ENCODE measurements around the gene ADRA2C. TPM values are rescaled to one million over a fixed set of nuclear protein-coding genes. Genes with fewer than 3 reads are reported as not detected.

ADRA2C gene
- total RNA-seq, 1 experiment from 2014 or later = not detected

DNA sequence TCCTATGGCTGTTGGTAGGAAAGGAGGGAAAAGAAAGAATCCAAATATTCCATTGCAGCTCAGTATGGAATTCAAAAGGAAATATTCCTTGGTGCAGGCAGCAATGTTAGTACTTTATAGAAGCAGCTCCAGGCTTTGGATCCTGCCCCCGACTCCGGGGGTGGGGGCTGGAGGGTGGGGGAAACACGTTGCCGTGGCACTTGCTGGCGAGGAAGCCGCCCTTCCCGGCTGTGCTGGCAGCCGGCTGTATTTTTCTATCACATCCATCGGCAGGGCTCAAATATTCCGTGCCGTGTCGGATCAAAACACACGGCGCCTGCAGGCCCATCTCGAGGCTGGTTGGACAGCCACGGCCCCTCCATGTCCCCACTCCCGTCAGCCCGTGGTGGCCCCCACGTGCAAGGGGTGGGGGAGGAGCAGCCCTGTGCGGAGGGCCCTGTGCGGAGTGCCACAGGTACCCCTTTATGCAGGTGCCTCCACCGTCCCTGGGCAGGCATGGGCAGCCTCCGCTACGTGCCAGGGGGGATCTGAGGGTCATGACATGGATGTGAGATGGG lies 5.8 kb downstream of the ADRA2C start:
- H4K20me1 ChIP-seq (ENCODE audit: low read length) = no peaks in the 10 kb centered on the region
- no peak overlapping the region for H3K4me2 ChIP-seq (ENCODE audit: low read length)
- POLR2A ChIA-PET (ENCODE audit: unreplicated experiment) = no interaction called here
- intact Hi-C loops (cut with micrococcal nuclease) = no loop called here
- TF ChIP-seq CTCF (conservative IDR thresholded peaks at IDR 0.05; ENCODE audit: low read depth, low read length) (no peak), EZH2 (IDR thresholded peaks at IDR 0.05; ENCODE audit: low read length, unreplicated experiment) (no peak), EZH2phosphoT487 (IDR thresholded peaks at IDR 0.05; ENCODE audit: borderline replicate concordance, low read length) (no peak)
- H3F3A ChIP-seq (ENCODE audit: low read length, unreplicated experiment) = no peaks in the 10 kb centered on the region
- CTCF ChIA-PET = no interaction called here
- H3K36me3 ChIP-seq (ENCODE audit: low read depth, low read length) = no peaks in the 10 kb centered on the region
- no peaks in the 10 kb centered on the region for H3K9me2 ChIP-seq (replicated peaks; ENCODE audit: low read length)
- ATAC-seq (no peak), DNase-seq (no peak)
- H3K9ac ChIP-seq (ENCODE audit: low read length) = no peak overlapping the region
- no peaks in the 10 kb centered on the region for H3K9me3 ChIP-seq (ENCODE audit: low read length)
- peaks cover 14% of the 10 kb centered on the region for H3K27me3 ChIP-seq (ENCODE audit: low read length)
- H3K4me3 ChIP-seq (ENCODE audit: low read length) = no peak overlapping the region
- H3K4me1 ChIP-seq (ENCODE audit: insufficient read depth, low read length) = no peaks in the 10 kb centered on the region
- no TSS peak for BruUV-seq (replicated peaks)
- no peak overlapping the region for H2AFZ ChIP-seq (ENCODE audit: low read length)
- no peak overlapping the region for H3K27ac ChIP-seq (ENCODE audit: low read length)
- H3K79me2 ChIP-seq (ENCODE audit: low read length) = no peaks in the 10 kb centered on the region

DNA sequence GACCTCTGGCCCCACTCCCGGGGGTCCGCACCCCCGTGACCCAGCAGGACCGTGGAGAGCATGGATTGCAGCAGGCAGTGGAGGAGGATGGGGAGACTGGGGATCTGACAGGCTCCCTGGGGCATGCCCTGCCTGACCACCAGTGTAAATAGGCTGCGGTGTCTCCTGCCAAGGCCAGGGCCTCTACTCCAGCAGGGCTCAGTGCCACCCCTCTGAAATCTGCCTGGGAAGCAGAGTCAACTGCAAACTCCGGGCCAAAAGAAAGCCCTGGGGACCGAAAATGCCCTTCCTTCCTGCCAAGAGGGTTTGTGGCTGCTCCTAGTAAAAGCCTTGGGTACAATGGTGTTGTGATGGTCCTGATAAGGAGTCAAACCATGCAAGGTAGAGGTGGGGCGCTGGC lies 6.4 kb downstream of the ADRA2C start:
- no peak overlapping the region for H3K27ac ChIP-seq (ENCODE audit: low read length)
- H3K9me3 ChIP-seq (ENCODE audit: low read length) = no peaks in the 10 kb centered on the region
- BruUV-seq (replicated peaks) = no TSS peak
- ATAC-seq (no peak), DNase-seq (no peak)
- peaks cover 12% of the 10 kb centered on the region for H3K27me3 ChIP-seq (ENCODE audit: low read length)
- no peaks in the 10 kb centered on the region for H3K4me1 ChIP-seq (ENCODE audit: insufficient read depth, low read length)
- no peaks in the 10 kb centered on the region for H3F3A ChIP-seq (ENCODE audit: low read length, unreplicated experiment)
- no peak overlapping the region for H3K9ac ChIP-seq (ENCODE audit: low read length)
- no peak overlapping the region for H3K4me2 ChIP-seq (ENCODE audit: low read length)
- intact Hi-C loops (cut with micrococcal nuclease) = no loop called here
- POLR2A ChIA-PET (ENCODE audit: unreplicated experiment) = no interaction called here
- no peak overlapping the region for H2AFZ ChIP-seq (ENCODE audit: low read length)
- H3K36me3 ChIP-seq (ENCODE audit: low read depth, low read length) = no peaks in the 10 kb centered on the region
- H3K9me2 ChIP-seq (replicated peaks; ENCODE audit: low read length) = no peaks in the 10 kb centered on the region
- TF ChIP-seq EZH2 (IDR thresholded peaks at IDR 0.05; ENCODE audit: low read length, unreplicated experiment) = no peak
- TF ChIP-seq EZH2phosphoT487 (IDR thresholded peaks at IDR 0.05; ENCODE audit: borderline replicate concordance, low read length) = no peak
- no peak for TF ChIP-seq CTCF (conservative IDR thresholded peaks at IDR 0.05; ENCODE audit: low read depth, low read length)
- no peak overlapping the region for H3K4me3 ChIP-seq (ENCODE audit: low read length)
- CTCF ChIA-PET = no interaction called here
- H3K79me2 ChIP-seq (ENCODE audit: low read length) = no peaks in the 10 kb centered on the region
- H4K20me1 ChIP-seq (ENCODE audit: low read length) = no peaks in the 10 kb centered on the region

GRCh38 chr4:3773552-3774001 lies 7.4 kb downstream of the ADRA2C start:
- Histone ChIP-seq H3F3A (ENCODE audit: low read length, unreplicated experiment) (no peaks in the 10 kb centered on the region), H3K4me3 (ENCODE audit: low read length) (no peak overlapping the region), H3K4me1 (ENCODE audit: insufficient read depth, low read length) (no peaks in the 10 kb centered on the region), H2AFZ (ENCODE audit: low read length) (no peak overlapping the region), H3K27me3 (ENCODE audit: low read length) (0 out of 2 replicates have a peak, but pooled peaks cover 6% of the 10 kb centered on the region), H3K79me2 (ENCODE audit: low read length) (no peaks in the 10 kb centered on the region), H3K9me2 (replicated peaks; ENCODE audit: low read length) (no peaks in the 10 kb centered on the region), H3K36me3 (ENCODE audit: low read depth, low read length) (no peaks in the 10 kb centered on the region), H3K4me2 (ENCODE audit: low read length) (no peak overlapping the region), H4K20me1 (ENCODE audit: low read length) (no peaks in the 10 kb centered on the region), H3K9me3 (ENCODE audit: low read length) (no peaks in the 10 kb centered on the region), H3K27ac (ENCODE audit: low read length) (no peak overlapping the region), H3K9ac (ENCODE audit: low read length) (no peak overlapping the region)
- ATAC-seq (no peak), DNase-seq (no peak)
- POLR2A ChIA-PET (ENCODE audit: unreplicated experiment) = no interaction called here
- CTCF ChIA-PET = no interaction called here
- TF ChIP-seq CTCF (conservative IDR thresholded peaks at IDR 0.05; ENCODE audit: low read depth, low read length) (no peak), EZH2phosphoT487 (IDR thresholded peaks at IDR 0.05; ENCODE audit: borderline replicate concordance, low read length) (no peak), EZH2 (IDR thresholded peaks at IDR 0.05; ENCODE audit: low read length, unreplicated experiment) (no peak)
- intact Hi-C loops (cut with micrococcal nuclease) = no loop called here
- no TSS peak for BruUV-seq (replicated peaks)
